MCF 10A (cell line): Measurements from ENCODE around the gene APOA4. TPM values are rescaled to one million over a fixed set of nuclear protein-coding genes. Genes with fewer than 3 reads are reported as not detected.
A peak's percentile ranks its signal among the peaks of the same experiment; 100 is the strongest.

ENCODE experiments used
- BruUV-seq: library from RNA; stranded (reverse); fragments of 400-500 nt; replicated peaks from 2 replicates; lab custom pipeline; 2021; lab: Mats Ljungman, UMichigan
- CTCF ChIA-PET: fragments of 300-600 bp; sonication (Branson Sonifier 250); formaldehyde crosslinking; extraction: SDS; loops from one replicate; lab custom pipeline; 2021; ENCODE audit warnings: antibody characterized with exemption, inconsistent platforms; lab: Yijun Ruan, JAX
- POLR2A ChIA-PET: fragments of 300-600, 350-650 bp; sonication (Branson Sonifier 250); formaldehyde crosslinking; extraction: SDS; loops from one replicate; lab custom pipeline; 2020; ENCODE audit warnings: antibody characterized with exemption, inconsistent platforms; lab: Yijun Ruan, JAX
- DNase-seq: peaks from one replicate; pipeline ENCODE4 v3.0.0-alpha.2; 2018; ENCODE audit not compliant: unreplicated experiment
- H3K27ac Mint-ChIP-seq: one replicate; pipeline ENCODE4 v1.8.0; 2022; ENCODE audit warnings: mild to moderate bottlenecking, low read depth, mixed read lengths; ENCODE audit not compliant: unreplicated experiment
- H3K27me3 Mint-ChIP-seq: one replicate; pipeline ENCODE4 v1.8.0; 2022; ENCODE audit warnings: mixed read lengths; ENCODE audit not compliant: insufficient read depth, unreplicated experiment
- H3K36me3 Mint-ChIP-seq: one replicate; pipeline ENCODE4 v1.8.0; 2022; ENCODE audit warnings: mild to moderate bottlenecking, moderate library complexity, mixed read lengths; ENCODE audit not compliant: insufficient read depth, unreplicated experiment
- H3K4me1 Mint-ChIP-seq: one replicate; pipeline ENCODE4 v1.8.0; 2022; ENCODE audit warnings: mixed read lengths; ENCODE audit not compliant: insufficient read depth, unreplicated experiment
- H3K4me3 Mint-ChIP-seq: one replicate; pipeline ENCODE4 v1.8.0; 2022; ENCODE audit warnings: mild to moderate bottlenecking, moderate library complexity, mixed read lengths; ENCODE audit not compliant: unreplicated experiment
- H3K9me3 Mint-ChIP-seq: one replicate; pipeline ENCODE4 v1.8.0; 2022; ENCODE audit warnings: mixed read lengths; ENCODE audit not compliant: unreplicated experiment
- CTCF ChIP-seq: fragments of 200-600 bp; IDR thresholded peaks from one replicate; pipeline ENCODE4 v1.8.0; 2022; ENCODE audit warnings: antibody characterized with exemption, mild to moderate bottlenecking; ENCODE audit not compliant: unreplicated experiment
- intact Hi-C: fragments of 100-400 bp; cut with micrococcal nuclease; formaldehyde crosslinking; loops from 2 replicates; pipeline ENCODE4 v1.14.1; 2022
- total RNA-seq: library from RNA; stranded (reverse); gene quantifications from 2 replicates; pipeline ENCODE4 v1.2.3, GENCODE V29; 2022

The APOA4 gene
- total RNA-seq, 1 experiment from 2014 or later: not detected

GRCh38 chr11:116793772-116794097 lies 29.4 kb downstream of the APOA4 start:
- TF ChIP-seq CTCF: no peak
- H3K27me3 Mint-ChIP-seq: no peaks in the 10 kb centered on the region
- no TSS peak for BruUV-seq
- no peak overlapping the region for H3K4me3 Mint-ChIP-seq
- H3K27ac Mint-ChIP-seq: no peak overlapping the region
- ChIA-PET POLR2A (interaction anchor here (1.0 to 2.1 kb wide), 5 partner anchors 10 to 217 kb away, joined by 3 to 5 read pairs (median 4); partner anchors contain the start of gene BUD13), CTCF (interaction anchor here (0.8 to 9.7 kb wide), 5 partner anchors 10 to 432 kb away, joined by 3 to 124 read pairs (median 4); partner anchors contain the start of gene APOA1)
- intact Hi-C loops: loop anchor here (5.0 kb wide), 1 partner anchor 434 kb away; no protein-coding TSS in a partner anchor
- no peaks in the 10 kb centered on the region for H3K36me3 Mint-ChIP-seq
- no peaks in the 10 kb centered on the region for H3K9me3 Mint-ChIP-seq
- DNase-seq: no peak
- H3K4me1 Mint-ChIP-seq: peaks cover 24% of the 10 kb centered on the region

- Mint-ChIP-seq H3K27ac (peak overlapping the region; percentile 0), H3K4me3 (no peak overlapping the region), H3K9me3 (no peaks in the 10 kb centered on the region), H3K27me3 (no peaks in the 10 kb centered on the region), H3K36me3 (no peaks in the 10 kb centered on the region), H3K4me1 (peaks cover 30% of the 10 kb centered on the region)
- ChIA-PET POLR2A (interaction anchor here (1.0 to 2.1 kb wide), 5 partner anchors 11 to 218 kb away, joined by 3 to 5 read pairs (median 4); partner anchors contain the start of gene BUD13), CTCF (interaction anchor here (0.6 to 9.7 kb wide), 7 partner anchors 10 to 432 kb away, joined by 3 to 124 read pairs (median 4); partner anchors contain the start of gene APOA1)
- TF ChIP-seq CTCF: no peak
- intact Hi-C loops: loop anchor here (5.0 kb wide), 1 partner anchor 434 kb away; no protein-coding TSS in a partner anchor
- BruUV-seq: no TSS peak
- DNase-seq: peak; percentile 66
These were observed 30.0 kb downstream of the APOA4 start for GRCh38 chr11:116792869-116793771.

GRCh38 chr11:116792144-116792868 lies 30.8 kb downstream of the APOA4 start:
- Mint-ChIP-seq H3K4me3 (no peak overlapping the region), H3K27me3 (no peaks in the 10 kb centered on the region), H3K27ac (peak overlapping the region; percentile 0), H3K4me1 (peaks cover 30% of the 10 kb centered on the region), H3K36me3 (no peaks in the 10 kb centered on the region), H3K9me3 (no peaks in the 10 kb centered on the region)
- CTCF ChIA-PET: interaction anchor here (0.6 to 9.7 kb wide), 7 partner anchors 8 to 378 kb away, joined by 3 to 124 read pairs (median 5); partner anchors contain the start of genes APOA1 and APOA4
- no TSS peak for BruUV-seq
- intact Hi-C loops: loop anchor here (5.0 kb wide), 1 partner anchor 435 kb away; no protein-coding TSS in a partner anchor
- DNase-seq: no peak
- POLR2A ChIA-PET: interaction anchor here (2.1 kb wide), 1 partner anchor 12 kb away, joined by 5 read pairs; no protein-coding TSS in a partner anchor
- no peak for TF ChIP-seq CTCF
